T-cell (primary cell): ENCODE results near the gene IZUMO4. TPM values are rescaled to one million over a fixed set of nuclear protein-coding genes. Genes with fewer than 3 reads are reported as not detected.

Experiments used
- ATAC-seq, 4 experiments: fragments of 200-7000 bp in 3 of 4; fragments of 150-1000 bp in 1 of 4; cut with Tn5 transposase; replicated peaks in 1 of 4; 1 replicate in 3 of 4; 2 replicates in 1 of 4; pipeline ENCODE4 v1.10.0; 2021; ENCODE audit warnings: moderate library complexity in 3 of 4, mild to moderate bottlenecking in 2 of 4, moderate number of reproducible peaks in 1 of 4
- CTCF ChIA-PET, 2 donors: fragments of 300-600 bp; sonication (Branson Sonifier 250); formaldehyde crosslinking; loops; one replicate each; lab custom pipeline; 2022; ENCODE audit warnings: antibody characterized with exemption in 2 of 2; lab: Charles Lee
- POLR2A ChIA-PET, 2 donors: fragments of 300-600 bp; sonication (Branson Sonifier 250); formaldehyde crosslinking; loops; one replicate each; lab custom pipeline; 2022; ENCODE audit warnings: antibody characterized with exemption in 2 of 2; lab: Charles Lee
- DNase-seq, 35 experiments: peaks; one replicate each; pipeline versions ENCODE4 v3.0.0 to v3.0.0-alpha.2; 2013 to 2023
- H3K27ac ChIP-seq: one replicate; pipeline ENCODE4 v1.5.1; 2013; ENCODE audit warnings: low read length
- H3K27me3 ChIP-seq, 2 experiments: replicated peaks in 1 of 2; 1 replicate in 1 of 2; 2 replicates in 1 of 2; pipeline versions ENCODE4 v1.6.1 to v1.7.0; 2013; ENCODE audit warnings: low read length in 1 of 2, mixed read lengths in 1 of 2; ENCODE audit not compliant: control insufficient read depth in 2 of 2, insufficient read depth in 2 of 2; ENCODE audit errors: extremely low read depth in 1 of 2
- H3K36me3 ChIP-seq, 2 donors: 1 replicate in 1 of 2; 2 replicates in 1 of 2; pipeline versions ENCODE4 v1.6.1 to v1.7.0; 2013; ENCODE audit warnings: low read length in 1 of 2; ENCODE audit not compliant: control insufficient read depth in 2 of 2, insufficient read depth in 1 of 2; ENCODE audit errors: extremely low read depth in 1 of 2
- H3K4me1 ChIP-seq, 2 experiments: 1 replicate in 1 of 2; 2 replicates in 1 of 2; pipeline versions ENCODE4 v1.6.1 to v1.7.0; 2013; ENCODE audit warnings: low read length in 2 of 2, mixed read lengths in 1 of 2; ENCODE audit not compliant: insufficient read depth in 2 of 2, control insufficient read depth in 1 of 2; ENCODE audit errors: extremely low read depth in 1 of 2
- H3K4me3 ChIP-seq, 2 donors: 1 replicate in 1 of 2; 2 replicates in 1 of 2; pipeline versions ENCODE4 v1.5.1 to v1.7.0; 2013; ENCODE audit warnings: mild to moderate bottlenecking in 2 of 2, low read length in 1 of 2, moderate library complexity in 1 of 2; ENCODE audit not compliant: control insufficient read depth in 1 of 2; ENCODE audit errors: extremely low read depth in 1 of 2
- H3K9me3 ChIP-seq: 2 replicates; pipeline ENCODE4 v1.7.0; 2013
- H3K27ac Mint-ChIP-seq, 2 donors: one replicate each; pipeline ENCODE4 v1.8.0; 2020 to 2021; ENCODE audit warnings: mild to moderate bottlenecking in 2 of 2, mixed read lengths in 2 of 2
- H3K27me3 Mint-ChIP-seq, 2 donors: one replicate each; pipeline ENCODE4 v1.8.0; 2021 to 2022; ENCODE audit warnings: mixed read lengths in 2 of 2
- H3K36me3 Mint-ChIP-seq: one replicate; pipeline ENCODE4 v1.8.0; 2021; ENCODE audit warnings: mixed read lengths
- H3K4me1 Mint-ChIP-seq, 3 donors: one replicate each; pipeline ENCODE4 v1.8.0; 2020 to 2022; ENCODE audit warnings: mixed read lengths in 3 of 3, mild to moderate bottlenecking in 1 of 3
- H3K4me3 Mint-ChIP-seq, 3 donors: one replicate each; pipeline ENCODE4 v1.8.0; 2020 to 2022; ENCODE audit warnings: mild to moderate bottlenecking in 3 of 3, mixed read lengths in 3 of 3, moderate library complexity in 3 of 3
- H3K9me3 Mint-ChIP-seq, 3 donors: one replicate each; pipeline ENCODE4 v1.8.0; 2020 to 2022; ENCODE audit warnings: mixed read lengths in 3 of 3
- WGBS: methylation state at CpG from one replicate; pipeline ENCODE4 v1.1.5; 2013; ENCODE audit warnings: missing lambda C conversion rate; ENCODE audit not compliant: insufficient coverage; 5-methylcytosine and 5-hydroxymethylcytosine counted together
- total RNA-seq, 35 experiments: library from RNA in 6 of 35; stranded (reverse) in 6 of 35; fragments of 120-200 nt in 1 of 35; gene quantifications; one replicate each; pipeline versions ENCODE4 v1.2.1 to v1.2.4 and lab custom pipeline; 2013 to 2026

Gene IZUMO4
- total RNA-seq, 5 donors from 2014 or later (not counting 1 experiment from before 2014, with no cell fraction given): 14.0 to 23.5 (median 19.7) TPM

DNA sequence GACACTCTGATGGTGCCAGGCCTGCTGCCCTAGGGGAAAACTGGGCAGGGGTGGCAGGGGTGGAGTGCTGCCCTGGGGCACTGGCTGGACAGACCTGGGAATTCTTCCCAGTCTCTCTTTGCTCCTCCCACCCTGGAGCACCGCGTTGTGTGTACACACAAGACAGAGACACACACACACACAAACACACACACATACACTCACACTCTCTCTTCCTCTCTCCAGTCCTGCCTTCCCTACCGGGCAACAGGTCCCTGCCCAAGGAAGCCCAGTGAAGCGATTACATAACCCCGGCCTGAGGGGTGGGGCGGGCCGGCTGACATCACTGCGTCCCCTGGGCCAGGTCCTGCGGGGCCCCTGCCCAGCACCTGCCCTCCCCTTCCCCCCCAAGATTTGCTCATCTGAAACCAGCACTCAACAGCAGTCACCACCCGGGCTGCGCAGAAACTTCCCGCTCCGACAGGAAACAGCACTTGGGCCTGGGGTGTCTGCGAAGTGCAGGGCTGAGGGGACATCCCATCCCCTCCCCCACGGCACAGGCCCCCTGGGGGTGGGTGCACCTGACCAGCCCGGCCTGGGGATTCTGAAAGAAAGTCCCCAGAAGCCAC is 46.9 kb upstream of the IZUMO4 start:
- DNase-seq (peak in 33 of 35 experiments; percentile 38 to 73 (median 57)), ATAC-seq (peak; percentile 14 to 25 (median 25))
- H3K36me3 ChIP-seq: peaks cover 12 to 46% of the 10 kb centered on the region in 2 donors
- no peaks in the 10 kb centered on the region for H3K36me3 Mint-ChIP-seq
- H3K27ac ChIP-seq: peak overlapping the region; percentile 74
- peak overlapping the region; percentile 86 for H3K27ac Mint-ChIP-seq
- no peaks in the 10 kb centered on the region for H3K27me3 Mint-ChIP-seq
- H3K4me1 Mint-ChIP-seq: peaks cover 45 to 59% (median 49%) of the 10 kb centered on the region in 3 donors
- H3K4me3 Mint-ChIP-seq: peak overlapping the region; percentile 78 to 87 (median 81)
- H3K4me3 ChIP-seq: peak overlapping the region; percentile 96 to 99
- H3K4me1 ChIP-seq: peaks cover 44 to 83% of the 10 kb centered on the region in 2 experiments
- WGBS: 0% methylated on average over 9 of the region's 16 CpGs
- no peaks in the 10 kb centered on the region for H3K9me3 ChIP-seq
- ChIA-PET CTCF (no interaction called here), POLR2A (interaction anchor here in 1 of 2 donors (0.6 kb wide), 1 partner anchor 12 kb away, joined by 3 read pairs; no protein-coding TSS in a partner anchor)
- H3K9me3 Mint-ChIP-seq: no peaks in the 10 kb centered on the region
- no peaks in the 10 kb centered on the region for H3K27me3 ChIP-seq

DNA sequence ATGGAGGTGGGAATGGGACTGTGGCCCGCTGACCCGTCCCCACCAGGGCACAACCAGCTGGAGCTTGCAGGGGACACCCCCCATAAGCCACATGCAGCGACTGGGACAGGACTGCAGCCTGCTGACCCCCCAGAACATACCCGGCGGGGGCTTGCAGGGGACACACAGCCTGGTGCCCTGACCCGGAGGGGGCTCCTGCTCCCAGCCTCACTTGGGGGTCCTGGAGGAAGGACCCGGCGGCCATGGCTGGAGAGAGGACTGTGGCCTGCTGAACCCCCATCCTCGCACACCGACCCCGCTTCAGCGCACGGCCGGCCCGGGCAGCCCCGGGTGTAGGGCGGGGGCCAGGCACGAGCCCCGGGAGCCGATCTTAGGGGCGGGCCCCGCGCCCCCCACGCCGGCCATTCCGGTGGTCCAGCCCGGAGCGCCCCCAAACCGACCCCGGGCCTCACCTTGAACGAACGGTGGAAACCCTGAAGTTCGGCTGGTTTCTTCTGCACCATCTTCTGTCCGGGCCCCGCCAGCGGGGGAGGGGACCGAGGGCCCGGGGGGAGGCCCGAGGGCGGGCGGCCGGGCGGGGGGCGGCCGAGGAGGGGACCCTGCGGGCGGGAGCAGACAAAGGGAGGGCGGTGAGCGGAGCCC is 46.2 kb upstream of the IZUMO4 start:
- H3K4me3 ChIP-seq: peak overlapping the region; percentile 96 to 99
- under 1% methylated on average over 38 of the region's 49 CpGs for WGBS
- CTCF ChIA-PET: no interaction called here
- H3K36me3 Mint-ChIP-seq: no peaks in the 10 kb centered on the region
- POLR2A ChIA-PET: no interaction called here
- DNase-seq: peak in 2 of 35 experiments; percentile 26 to 35
- peak in 3 of 4 experiments; percentile 1 to 12 (median 3) for ATAC-seq
- H3K27ac Mint-ChIP-seq: peak overlapping the region; percentile 86
- no peaks in the 10 kb centered on the region for H3K27me3 Mint-ChIP-seq
- no peaks in the 10 kb centered on the region for H3K9me3 ChIP-seq
- peak overlapping the region; percentile 78 to 87 (median 81) for H3K4me3 Mint-ChIP-seq
- peaks cover 47 to 63% (median 55%) of the 10 kb centered on the region in 3 donors for H3K4me1 Mint-ChIP-seq
- no peaks in the 10 kb centered on the region for H3K9me3 Mint-ChIP-seq
- no peaks in the 10 kb centered on the region for H3K27me3 ChIP-seq
- H3K4me1 ChIP-seq: peaks cover 42 to 83% of the 10 kb centered on the region in 2 experiments
- peak overlapping the region; percentile 74 for H3K27ac ChIP-seq
- peaks cover 7 to 40% of the 10 kb centered on the region in 2 donors for H3K36me3 ChIP-seq

DNA sequence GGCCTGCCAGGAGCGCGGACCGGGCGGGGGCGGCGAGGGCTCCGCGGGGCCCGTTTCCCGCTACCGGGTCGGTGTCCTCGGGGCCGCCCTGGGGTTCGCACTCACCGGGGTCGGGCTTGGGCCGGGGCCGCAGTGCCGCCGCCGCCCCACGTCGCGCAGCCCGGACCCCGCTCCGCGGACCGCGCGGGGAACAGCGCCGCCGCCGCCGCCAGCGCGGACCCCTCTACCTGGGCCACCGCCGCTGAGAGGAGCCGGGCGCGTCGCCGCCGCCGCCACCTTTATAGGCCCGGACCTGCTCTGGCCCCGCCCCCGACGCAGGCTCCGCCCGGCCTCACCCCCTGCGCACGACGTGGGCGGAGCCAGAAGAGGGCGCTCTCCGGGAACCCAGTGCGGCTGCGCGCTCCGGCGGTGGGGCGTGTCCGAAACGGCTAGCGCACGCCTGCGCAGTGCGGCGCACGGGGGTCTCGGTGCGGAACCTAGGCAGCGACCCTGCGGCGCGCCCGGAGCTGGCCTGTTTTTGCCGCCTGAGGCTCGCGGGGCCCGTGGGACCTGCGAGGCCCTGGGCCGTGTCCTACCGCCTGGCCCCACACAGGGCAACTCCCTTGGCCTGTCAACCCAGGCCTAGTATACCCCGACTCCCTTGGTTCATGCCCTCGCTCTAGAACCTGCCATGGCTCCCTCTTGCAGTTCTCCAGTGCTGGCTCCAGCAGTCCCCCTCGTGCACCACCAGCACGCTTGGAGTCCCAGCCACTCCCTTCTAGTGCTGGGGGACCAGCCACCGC is 45.5 kb upstream of the IZUMO4 start, which contains the start of gene MKNK2:
Gene MKNK2 (minus strand): TSS at position 254 of the 782 bp plus-strand sequence. CDS start 393 bp downstream, outside the sequence.
- H3K4me3 ChIP-seq: peak within 1 kb of the TSS; percentile 96 to 99
- H3K36me3 Mint-ChIP-seq: no peaks in the 10 kb centered on the region
- peaks cover 45 to 83% of the 10 kb centered on the region in 2 experiments for H3K4me1 ChIP-seq
- ChIA-PET POLR2A (interaction anchor here in 1 of 2 donors (0.6 kb wide), 1 partner anchor 9 kb away, joined by 4 read pairs; no protein-coding TSS in a partner anchor), CTCF (interaction anchor here in 1 of 2 donors (1.0 to 1.7 kb wide), 2 partner anchors 9 to 11 kb away, joined by 3 to 8 read pairs; no protein-coding TSS in a partner anchor)
- peaks cover under 1 to 32% of the 10 kb centered on the region in 2 donors for H3K36me3 ChIP-seq
- no peaks in the 10 kb centered on the region for H3K27me3 ChIP-seq
- under 1% methylated on average over 90 of the region's 93 CpGs for WGBS
- no peaks in the 10 kb centered on the region for H3K9me3 ChIP-seq
- peaks cover 51 to 66% (median 58%) of the 10 kb centered on the region in 3 donors for H3K4me1 Mint-ChIP-seq
- H3K27ac Mint-ChIP-seq: peak within 1 kb of the TSS; percentile 92 to 95
- peak within 1 kb of the TSS; percentile 78 to 87 (median 81) for H3K4me3 Mint-ChIP-seq
- H3K9me3 Mint-ChIP-seq: no peaks in the 10 kb centered on the region
- ATAC-seq (peak; percentile 73 to 89 (median 86)), DNase-seq (peak; percentile 71 to 97 (median 91))
- H3K27ac ChIP-seq: peak within 1 kb of the TSS; percentile 96
- H3K27me3 Mint-ChIP-seq: no peaks in the 10 kb centered on the region

DNA sequence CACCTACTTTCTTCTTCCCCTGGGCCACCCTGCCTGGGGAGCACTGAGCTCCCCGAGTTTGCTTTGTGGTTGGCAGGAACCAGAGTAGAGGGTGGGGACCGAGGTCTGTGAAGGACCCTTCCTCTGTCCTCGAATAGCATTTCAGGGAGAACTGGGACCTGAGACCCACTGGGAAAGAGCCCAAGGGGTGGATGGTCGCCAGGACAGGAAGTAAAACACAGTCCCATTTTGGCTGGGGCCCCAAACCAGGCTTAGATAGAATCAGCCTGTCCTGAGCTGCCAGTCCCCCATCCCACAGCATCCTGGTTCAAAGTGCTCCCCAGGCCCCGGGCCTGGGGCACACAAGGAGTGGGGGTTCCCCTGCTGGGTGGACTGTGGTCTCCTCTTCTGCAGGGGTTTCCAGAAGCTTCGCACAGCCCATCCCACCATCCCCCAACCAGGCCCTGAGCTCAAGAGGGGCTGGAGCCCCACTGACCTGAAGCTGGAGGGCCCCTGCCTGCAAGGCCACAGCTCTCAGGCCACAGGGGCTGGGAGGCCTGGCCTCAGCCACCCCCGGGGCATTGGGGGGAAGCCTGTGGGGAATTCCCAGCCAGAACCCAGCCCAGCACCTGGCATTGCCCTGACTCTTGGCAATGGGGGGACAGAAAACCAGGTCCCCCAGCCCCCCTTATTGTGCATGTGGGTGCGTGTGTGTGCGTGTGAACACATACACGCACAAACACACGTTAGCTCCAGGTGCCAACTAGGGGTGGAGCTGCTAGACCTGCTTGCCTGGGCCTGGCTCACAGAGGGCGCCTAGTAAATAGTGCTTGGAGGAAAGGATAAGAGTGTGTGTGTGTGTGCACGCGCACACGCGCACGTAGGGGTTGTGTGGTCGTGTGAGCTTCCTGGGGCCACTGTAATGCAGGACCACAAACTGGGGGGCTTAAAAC is 44.7 kb upstream of the IZUMO4 start:
- CTCF ChIA-PET: interaction anchor here (0.6 to 1.7 kb wide), 4 partner anchors 10 to 45 kb away, joined by 3 to 8 read pairs (median 4); no protein-coding TSS in a partner anchor

DNA sequence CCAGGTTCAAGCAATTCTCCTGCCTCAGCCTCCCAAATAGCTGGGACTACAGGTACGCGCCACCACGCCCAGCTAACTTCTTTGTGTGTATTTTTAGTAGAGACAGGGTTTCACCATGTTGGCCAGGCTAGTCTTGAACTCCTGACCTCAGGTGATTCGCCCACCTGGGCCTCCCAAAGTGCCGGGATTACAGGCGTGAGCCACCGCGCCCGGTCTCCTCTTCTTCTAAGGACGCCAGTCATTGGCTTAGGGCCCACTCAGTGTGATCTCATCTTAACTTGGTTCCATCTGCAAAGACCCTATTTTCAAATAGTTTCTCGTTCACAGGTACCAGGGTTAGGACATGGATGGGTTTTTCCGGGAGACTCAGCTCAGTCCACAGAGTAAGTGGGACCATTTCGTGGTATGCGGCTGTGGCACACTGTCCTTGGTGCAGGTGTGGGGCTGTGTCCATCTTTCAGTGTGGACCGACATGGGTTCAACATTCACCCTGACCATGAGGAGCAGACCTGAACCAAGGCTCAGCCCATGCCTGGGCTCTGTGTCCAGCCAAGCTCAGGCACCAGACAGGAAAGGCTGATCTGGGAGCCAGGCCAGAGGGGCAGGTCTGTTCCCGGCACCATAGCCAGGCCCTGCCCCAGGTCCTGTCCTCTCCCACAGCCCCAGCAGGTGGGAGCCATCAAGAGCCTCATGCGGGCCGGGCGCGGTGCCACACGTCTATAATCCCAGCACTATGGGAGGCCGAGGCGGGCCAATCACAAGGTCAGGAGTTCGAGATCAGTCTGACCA is 42.9 kb upstream of the IZUMO4 start:
- no peaks in the 10 kb centered on the region for H3K27me3 Mint-ChIP-seq
- Histone ChIP-seq H3K27ac (no peak overlapping the region), H3K9me3 (no peaks in the 10 kb centered on the region), H3K27me3 (no peaks in the 10 kb centered on the region), H3K36me3 (peaks cover 0 to 7% of the 10 kb centered on the region in 2 donors), H3K4me3 (no peak overlapping the region), H3K4me1 (peaks cover 48 to 82% of the 10 kb centered on the region in 2 experiments)
- CTCF ChIA-PET: interaction anchor here in 1 of 2 donors (0.7 to 0.9 kb wide), 2 partner anchors 20 to 41 kb away, joined by 3 to 7 read pairs; no protein-coding TSS in a partner anchor
- H3K4me1 Mint-ChIP-seq: peaks cover 52 to 69% (median 62%) of the 10 kb centered on the region in 3 donors
- peak overlapping the region; percentile 92 to 95 for H3K27ac Mint-ChIP-seq
- no peaks in the 10 kb centered on the region for H3K9me3 Mint-ChIP-seq
- POLR2A ChIA-PET: no interaction called here
- H3K36me3 Mint-ChIP-seq: no peaks in the 10 kb centered on the region
- ATAC-seq (no peak), DNase-seq (no peak)
- 90% methylated on average over 18 of the region's 24 CpGs for WGBS
- no peak overlapping the region for H3K4me3 Mint-ChIP-seq

More for the DNA sequence above, 44.7 kb upstream of the IZUMO4 start:
- POLR2A ChIA-PET: interaction anchor here (0.6 kb wide), 3 partner anchors 10 to 33 kb away, joined by 3 to 4 read pairs (median 4); no protein-coding TSS in a partner anchor
- 18% methylated on average over 12 of the region's 18 CpGs for WGBS
- Histone ChIP-seq H3K36me3 (peaks cover 0 to 24% of the 10 kb centered on the region in 2 donors), H3K9me3 (no peaks in the 10 kb centered on the region), H3K27me3 (no peaks in the 10 kb centered on the region), H3K4me3 (peak overlapping the region; percentile 30 to 49), H3K4me1 (peaks cover 44 to 82% of the 10 kb centered on the region in 2 experiments), H3K27ac (peak overlapping the region; percentile 96)
- ATAC-seq (peak in 3 of 4 experiments; percentile 0 to 33 (median 5)), DNase-seq (peak in 33 of 35 experiments; percentile 33 to 84 (median 57))
- Mint-ChIP-seq H3K27me3 (no peaks in the 10 kb centered on the region), H3K4me1 (peaks cover 54 to 67% (median 63%) of the 10 kb centered on the region in 3 donors), H3K9me3 (no peaks in the 10 kb centered on the region), H3K27ac (peak overlapping the region; percentile 92 to 95), H3K4me3 (peak overlapping the region; percentile 68 to 79 (median 75)), H3K36me3 (no peaks in the 10 kb centered on the region)
